AG09319 (cell line): ENCODE results near the gene PLPP3.

ENCODE experiments used
- DNase-seq: peaks from one replicate; pipeline ENCODE4 v3.0.0-alpha.2; 2010; ENCODE audit warnings: low read depth; ENCODE audit errors: extremely low read depth
- TF ChIP-seq, protein P1 (sequence below): IDR thresholded peaks from 2 replicates; pipeline ENCODE4 v1.5.1; 2011; ENCODE audit warnings: low read depth, mild to moderate bottlenecking, inconsistent platforms, low read length, moderate library complexity

PLPP3 gene

GRCh38 chr1:56591909-56592308, 12.5 kb upstream of the PLPP3 start:
- TF ChIP-seq, protein P1, sequence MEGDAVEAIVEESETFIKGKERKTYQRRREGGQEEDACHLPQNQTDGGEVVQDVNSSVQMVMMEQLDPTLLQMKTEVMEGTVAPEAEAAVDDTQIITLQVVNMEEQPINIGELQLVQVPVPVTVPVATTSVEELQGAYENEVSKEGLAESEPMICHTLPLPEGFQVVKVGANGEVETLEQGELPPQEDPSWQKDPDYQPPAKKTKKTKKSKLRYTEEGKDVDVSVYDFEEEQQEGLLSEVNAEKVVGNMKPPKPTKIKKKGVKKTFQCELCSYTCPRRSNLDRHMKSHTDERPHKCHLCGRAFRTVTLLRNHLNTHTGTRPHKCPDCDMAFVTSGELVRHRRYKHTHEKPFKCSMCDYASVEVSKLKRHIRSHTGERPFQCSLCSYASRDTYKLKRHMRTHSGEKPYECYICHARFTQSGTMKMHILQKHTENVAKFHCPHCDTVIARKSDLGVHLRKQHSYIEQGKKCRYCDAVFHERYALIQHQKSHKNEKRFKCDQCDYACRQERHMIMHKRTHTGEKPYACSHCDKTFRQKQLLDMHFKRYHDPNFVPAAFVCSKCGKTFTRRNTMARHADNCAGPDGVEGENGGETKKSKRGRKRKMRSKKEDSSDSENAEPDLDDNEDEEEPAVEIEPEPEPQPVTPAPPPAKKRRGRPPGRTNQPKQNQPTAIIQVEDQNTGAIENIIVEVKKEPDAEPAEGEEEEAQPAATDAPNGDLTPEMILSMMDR, result no peak
- no peak for DNase-seq

GRCh38 chr1:56590520-56591011, 11.2 kb upstream of the PLPP3 start:
- TF ChIP-seq, protein P1, result no peak

DNA sequence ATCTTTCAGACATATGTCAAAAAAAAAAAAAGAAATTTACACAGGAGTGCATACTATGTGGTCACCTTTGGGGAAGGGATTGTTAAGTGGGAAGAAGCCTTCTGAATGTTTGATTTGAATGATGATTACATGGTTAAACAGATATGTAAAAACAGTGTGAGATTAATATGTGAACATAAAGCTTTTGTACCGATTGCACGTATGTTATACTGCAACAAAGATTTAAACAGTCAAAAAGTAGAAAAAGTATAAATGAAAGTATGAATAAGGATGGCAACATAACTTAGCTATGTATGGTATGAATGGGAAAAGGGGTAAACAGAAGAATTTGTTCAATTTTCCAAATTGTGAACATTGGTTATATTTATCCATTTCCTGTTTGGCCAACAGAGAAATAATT, 10.0 kb upstream of the PLPP3 start:
- TF ChIP-seq, protein P1, result no peak
- no peak for DNase-seq

More at GRCh38 chr1:56590520-56591011, 11.2 kb upstream of the PLPP3 start:
- DNase-seq, result no peak

DNA sequence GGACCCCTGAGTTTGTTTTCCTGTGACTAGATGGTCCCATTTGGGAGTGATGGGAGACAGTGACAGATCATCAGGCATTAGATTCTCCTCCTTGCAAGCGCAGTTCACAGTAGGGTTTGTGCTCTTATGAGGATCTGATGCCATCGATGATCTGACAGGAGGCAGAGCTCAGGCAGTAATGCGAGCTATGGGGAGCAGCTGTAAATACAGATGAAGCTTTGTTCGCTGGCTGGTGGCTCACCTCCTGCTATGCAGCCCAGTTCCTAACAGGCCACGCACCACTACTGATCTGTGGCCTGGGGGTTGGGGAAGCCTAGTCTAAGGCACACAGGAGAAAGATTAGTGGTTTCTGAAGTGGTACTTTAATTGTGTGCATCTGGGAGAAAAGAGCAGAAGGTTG, 7.1 kb upstream of the PLPP3 start:
- no peak for DNase-seq
- TF ChIP-seq, protein P1, result no peak

DNA sequence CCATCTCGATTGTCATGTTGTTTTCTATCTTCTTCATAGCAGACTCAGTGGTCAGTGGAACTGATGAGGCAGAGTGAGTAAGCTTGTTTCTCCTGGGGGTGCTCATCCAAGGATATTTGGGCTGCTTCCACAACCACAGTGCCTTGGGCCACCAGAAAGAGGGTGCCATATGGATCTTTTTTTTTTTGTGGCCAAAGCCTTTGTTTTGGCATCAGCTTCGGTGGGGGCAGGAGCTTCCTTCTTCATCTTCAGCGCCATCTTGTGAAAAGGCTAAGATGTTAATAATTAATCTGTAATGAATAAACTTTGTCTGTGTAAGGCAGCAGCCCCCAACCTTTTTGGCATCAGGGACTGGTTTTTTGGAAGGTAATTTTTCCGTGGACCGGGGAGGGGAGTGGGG, 6.6 kb upstream of the PLPP3 start:
- no peak for DNase-seq
- TF ChIP-seq, protein P1, result no peak

GRCh38 chr1:56584910-56585528, 5.7 kb upstream of the PLPP3 start:
- DNase-seq, result peak; percentile 53
- TF ChIP-seq, protein P1, result peak; percentile 73

DNA sequence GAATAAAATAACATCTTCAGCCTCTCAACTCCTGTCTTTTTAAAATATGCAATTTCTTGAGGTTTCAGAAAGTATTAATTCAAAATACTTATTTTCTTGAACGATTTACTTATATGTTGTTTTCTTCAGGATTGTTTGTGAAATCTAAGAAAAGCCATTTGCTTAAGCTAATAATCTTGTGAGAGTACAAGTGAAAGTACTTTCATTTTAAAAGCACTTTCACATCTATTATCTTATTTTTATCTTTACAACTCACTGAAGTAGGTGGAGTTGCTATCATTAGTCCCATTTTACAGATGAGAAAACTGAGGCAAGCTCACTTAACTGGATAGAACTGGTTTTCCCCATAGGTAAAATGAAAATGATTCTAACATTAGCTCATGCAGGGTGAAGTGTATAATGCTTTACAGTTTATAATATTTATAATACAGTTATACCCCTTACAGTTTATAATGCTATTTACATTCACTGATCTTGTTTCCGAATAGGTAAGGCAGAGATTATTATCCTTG, 4.7 kb upstream of the PLPP3 start:
- TF ChIP-seq, protein P1, result no peak
- no peak for DNase-seq
